GM21390 (cell line): ENCODE measurements around the gene EXOG.

Experiments
- ATAC-seq: cut with Tn5 transposase; IDR thresholded peaks from one replicate; pipeline ENCODE4 v1.9.1; 2021; ENCODE audit not compliant: unreplicated experiment

The EXOG gene

GRCh38 chr3:38472342-38472741 is 23.8 kb upstream of the EXOG start:
- ATAC-seq, result no peak

GRCh38 chr3:38473229-38473628 is 22.9 kb upstream of the EXOG start:
- no peak for ATAC-seq

- ATAC-seq, result no peak
These were observed 21.1 kb upstream of the EXOG start for GRCh38 chr3:38474928-38475605.

DNA sequence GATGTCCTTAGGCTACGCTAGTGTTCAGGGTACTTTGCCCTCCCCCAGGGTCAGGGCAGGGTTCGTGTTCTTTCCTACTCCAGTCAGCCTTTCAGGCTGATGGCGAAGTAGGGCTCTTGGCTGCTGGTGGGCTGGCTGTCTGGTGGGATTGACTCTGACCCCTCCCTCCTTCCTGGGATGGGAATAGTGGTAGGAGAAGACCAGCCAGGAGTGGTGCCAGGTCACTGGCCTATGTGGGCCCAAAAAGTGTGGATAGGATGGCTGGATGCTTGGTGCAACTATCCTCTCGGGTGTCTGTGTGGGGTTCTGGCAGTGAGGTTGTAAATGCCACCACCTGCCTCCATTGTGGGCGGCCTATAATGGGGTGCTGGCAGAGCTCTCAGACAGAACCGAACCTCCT is 20.4 kb upstream of the EXOG start:
- no peak for ATAC-seq

DNA sequence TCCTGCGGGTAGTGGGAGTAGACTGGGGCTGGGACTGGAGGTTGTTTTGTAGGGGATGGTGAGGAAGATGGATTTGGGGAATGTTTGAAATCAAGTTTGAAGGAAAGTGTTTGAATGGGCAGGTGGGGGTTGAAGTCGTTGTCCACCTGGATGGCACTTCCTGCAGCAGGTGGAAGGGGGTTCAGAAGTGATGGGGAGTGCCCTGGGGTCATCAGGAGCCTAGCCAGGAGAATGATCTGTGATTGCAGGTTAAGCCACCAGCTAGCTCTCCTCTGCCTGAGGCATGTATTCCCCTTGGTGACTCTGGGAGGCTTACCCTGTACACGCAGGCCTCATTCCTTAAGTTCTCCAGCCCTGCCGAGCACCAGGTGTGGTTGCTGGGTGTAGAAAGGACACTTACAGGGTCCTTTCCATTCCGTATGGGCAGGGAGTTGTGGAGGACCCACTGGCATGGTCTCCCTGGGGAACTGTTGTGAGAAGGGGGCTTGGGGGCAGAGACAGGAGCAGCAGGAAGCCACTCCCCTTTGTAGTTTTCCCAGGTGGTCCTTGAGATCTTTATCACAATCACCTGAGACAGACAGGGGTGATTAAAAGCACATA is 19.9 kb upstream of the EXOG start:
- no peak for ATAC-seq

- no peak for ATAC-seq
These were observed 18.9 kb upstream of the EXOG start for GRCh38 chr3:38477057-38477820.

- no peak for ATAC-seq
These were observed 18.2 kb upstream of the EXOG start for GRCh38 chr3:38477839-38478450.

DNA sequence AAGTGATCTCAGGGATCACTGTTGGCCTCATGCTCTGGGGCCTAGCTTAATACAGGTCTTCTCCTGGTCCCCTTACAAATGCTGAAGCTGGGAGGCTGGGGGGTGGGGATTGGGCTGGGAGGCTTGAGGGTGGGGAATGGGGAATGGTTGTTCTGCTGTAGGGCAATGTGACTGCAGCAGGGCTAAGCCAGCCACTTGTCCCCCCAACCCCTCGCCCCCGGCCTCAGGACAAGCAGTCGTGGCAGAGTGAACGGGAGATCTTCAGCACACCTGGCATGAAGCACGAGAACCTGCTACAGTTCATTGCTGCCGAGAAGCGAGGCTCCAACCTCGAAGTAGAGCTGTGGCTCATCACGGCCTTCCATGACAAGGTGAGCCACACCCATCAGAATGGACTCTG is 17.2 kb upstream of the EXOG start:
- ATAC-seq, result no peak

DNA sequence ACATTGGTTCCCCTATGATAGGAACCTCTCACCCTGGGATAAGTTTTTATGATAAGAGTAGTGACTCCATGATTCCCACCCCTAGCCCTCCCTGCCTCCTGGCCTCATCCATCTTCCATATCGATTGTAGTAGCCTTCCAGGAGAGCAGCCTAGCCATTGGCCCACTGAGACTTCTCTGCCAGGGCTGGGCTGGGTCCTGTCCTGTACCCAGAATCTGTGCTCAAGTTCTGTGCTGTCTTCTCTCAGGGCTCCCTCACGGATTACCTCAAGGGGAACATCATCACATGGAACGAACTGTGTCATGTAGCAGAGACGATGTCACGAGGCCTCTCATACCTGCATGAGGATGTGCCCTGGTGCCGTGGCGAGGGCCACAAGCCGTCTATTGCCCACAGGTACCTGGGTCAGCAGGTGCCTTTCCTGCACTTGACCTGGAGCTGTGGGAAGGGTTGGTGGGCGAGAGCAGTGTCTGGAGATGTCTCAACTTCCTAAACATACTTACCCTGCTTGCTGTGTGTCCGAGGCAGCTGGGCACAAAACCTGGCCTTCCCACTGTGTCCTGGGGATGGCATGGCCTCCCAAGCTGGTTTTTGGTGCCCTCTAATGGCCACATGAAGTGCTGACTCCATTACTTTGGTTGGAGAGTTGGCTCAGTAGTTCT is 16.6 kb upstream of the EXOG start:
- ATAC-seq, result peak; percentile 80

- ATAC-seq, result no peak
These were observed 16.1 kb upstream of the EXOG start for GRCh38 chr3:38480093-38480445.

GRCh38 chr3:38480930-38481329 is 15.2 kb upstream of the EXOG start:
- ATAC-seq, result no peak

DNA sequence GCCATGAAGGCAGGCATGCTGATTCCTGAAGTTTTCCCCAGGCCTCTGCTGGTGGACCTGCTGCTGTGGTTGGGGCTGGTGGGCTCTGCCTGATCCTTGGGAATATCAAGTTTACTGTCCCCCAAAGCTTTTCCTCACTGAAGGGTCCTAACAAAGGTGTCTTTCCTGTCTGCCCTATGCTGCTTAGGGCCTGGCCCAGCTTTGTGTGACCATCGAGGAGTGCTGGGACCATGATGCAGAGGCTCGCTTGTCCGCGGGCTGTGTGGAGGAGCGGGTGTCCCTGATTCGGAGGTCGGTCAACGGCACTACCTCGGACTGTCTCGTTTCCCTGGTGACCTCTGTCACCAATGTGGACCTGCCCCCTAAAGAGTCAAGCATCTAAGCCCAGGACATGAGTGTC is 13.2 kb upstream of the EXOG start:
- ATAC-seq, result no peak

GRCh38 chr3:38487323-38487722 is 8.8 kb upstream of the EXOG start:
- peak; percentile 88 for ATAC-seq

GRCh38 chr3:38488949-38489348 is 7.2 kb upstream of the EXOG start:
- no peak for ATAC-seq

- ATAC-seq, result no peak
These were observed 6.4 kb upstream of the EXOG start for GRCh38 chr3:38489766-38490165.

DNA sequence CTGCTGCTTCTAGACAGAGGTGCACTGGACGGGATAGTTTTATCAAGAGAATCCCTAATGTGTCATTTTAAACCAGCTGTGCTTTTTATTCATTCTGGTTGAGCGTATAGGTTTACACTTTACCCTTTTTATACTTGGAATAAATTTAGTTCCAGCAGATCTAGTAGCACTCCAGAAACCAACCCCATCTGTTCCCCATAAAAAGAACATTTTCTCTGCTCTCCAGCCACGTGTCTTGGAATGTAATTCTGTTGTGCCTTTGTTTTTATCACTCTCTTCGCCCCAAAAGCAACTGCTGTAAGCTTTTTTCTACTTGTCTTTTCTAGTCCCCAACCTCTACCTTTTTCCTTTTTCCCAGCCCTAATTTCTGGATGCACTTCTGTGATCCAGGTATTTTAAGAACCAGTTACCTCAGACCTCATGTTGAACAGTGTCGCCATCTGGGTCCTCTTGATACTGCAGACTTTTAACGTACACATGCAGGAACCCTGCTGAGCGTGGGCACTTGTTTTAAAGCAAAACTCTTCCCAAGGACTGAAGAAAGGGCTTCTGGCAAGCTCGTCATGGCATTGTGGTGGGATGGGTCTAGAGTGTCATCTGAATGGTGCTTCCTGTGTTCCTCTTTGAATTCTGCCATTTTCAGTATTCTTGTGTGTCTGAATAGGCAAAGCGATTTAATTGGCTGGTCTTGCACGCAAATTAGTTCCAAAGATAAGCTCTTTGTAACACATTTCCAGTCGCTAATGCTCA is 5.7 kb upstream of the EXOG start:
- no peak for ATAC-seq

DNA sequence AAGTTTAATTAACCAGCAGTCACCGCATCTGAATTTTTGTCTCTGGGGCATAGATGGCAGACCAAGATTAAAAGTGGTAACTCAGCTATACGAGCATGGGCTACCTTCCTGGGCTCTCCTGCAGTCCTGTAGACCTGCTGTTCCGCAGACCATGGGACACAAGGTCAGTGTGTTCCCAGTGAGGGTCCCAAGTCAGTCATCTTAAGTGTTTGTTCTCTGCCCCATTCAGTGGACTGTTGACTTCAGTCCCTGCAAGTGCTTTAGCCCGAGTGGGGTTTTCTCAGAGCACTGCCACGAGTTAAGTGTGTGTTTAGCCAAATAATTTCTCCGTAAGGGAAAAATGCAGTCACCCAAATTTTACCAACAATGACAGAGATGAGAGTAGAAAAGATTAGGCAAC is 4.9 kb upstream of the EXOG start:
- no peak for ATAC-seq

DNA sequence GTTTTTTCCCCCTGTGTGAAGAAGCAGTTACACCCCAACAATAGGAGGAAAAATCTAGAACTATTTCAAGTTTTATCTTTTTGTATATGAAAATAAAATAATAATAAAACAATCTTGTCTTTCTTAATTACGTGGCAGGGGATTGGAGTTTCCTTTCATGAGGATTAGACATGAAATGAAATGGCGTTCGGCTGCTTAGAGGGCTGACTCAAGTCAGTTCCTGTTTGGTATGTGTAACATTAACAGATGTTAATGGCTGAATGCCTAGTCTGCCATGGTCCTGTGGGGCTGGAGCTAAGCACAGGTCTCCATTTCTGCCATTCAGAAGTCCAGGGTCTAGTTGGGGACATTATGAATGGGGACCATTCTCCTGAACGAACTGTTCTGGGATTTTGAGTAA is 3.1 kb upstream of the EXOG start:
- no peak for ATAC-seq

DNA sequence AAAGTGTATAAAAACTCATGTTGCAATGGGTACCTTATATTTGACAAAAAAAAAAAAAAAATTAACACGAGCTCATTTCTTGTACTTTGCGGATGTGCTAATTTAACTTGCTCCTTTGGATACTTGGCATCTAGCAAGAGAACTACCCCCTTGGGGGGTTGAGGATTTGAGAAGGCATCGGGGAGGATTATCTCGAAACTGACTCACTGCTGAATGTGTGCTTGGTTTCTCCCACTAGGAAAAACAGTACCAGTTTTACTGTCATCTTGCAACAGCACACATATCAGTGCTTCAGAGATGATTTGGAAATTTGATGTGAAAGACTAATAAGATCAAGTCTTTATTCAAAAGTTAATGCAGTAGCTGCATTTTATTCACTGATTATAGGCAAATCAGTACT is 891 bp downstream of the EXOG start:
- ATAC-seq, result no peak

DNA sequence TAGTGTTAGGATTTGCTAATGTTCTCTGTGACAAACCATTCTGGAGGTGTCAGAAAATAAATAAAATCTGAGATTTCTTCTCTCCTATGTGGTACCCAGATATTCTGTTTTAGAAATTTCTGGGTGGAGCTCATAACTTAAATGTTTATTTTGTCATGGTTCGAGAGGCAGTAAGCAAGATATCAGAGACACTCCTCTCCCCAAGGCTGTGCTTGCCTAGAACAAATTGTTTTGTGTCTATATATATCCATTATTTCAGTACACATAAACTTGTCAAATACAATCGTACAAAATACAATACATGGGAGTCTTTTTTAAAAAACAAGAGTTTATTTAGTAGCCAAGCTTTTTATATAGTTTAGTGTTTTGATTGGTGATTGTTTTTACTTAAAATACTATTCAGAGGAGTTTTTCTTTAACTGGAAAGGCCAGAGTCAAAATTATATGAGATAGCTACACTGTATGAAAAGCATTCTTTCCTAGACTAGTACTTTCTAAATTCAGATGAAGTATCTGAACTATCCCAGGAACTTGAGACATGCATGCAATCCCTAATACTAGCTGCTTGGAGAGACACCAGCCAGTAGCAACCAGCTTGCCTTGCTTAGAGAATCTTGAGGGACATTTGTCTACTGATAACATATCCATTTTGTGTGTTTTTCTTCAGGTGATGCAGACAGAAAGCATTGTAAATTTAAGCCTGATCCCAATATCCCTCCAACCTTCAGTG is 4.7 kb downstream of the EXOG start:
- ATAC-seq, result no peak
